WTC11 (cell line): ENCODE results near the gene TMEM245. TPM values are rescaled to one million over a fixed set of nuclear protein-coding genes. Genes with fewer than 3 reads are reported as not detected.
A peak's percentile ranks its signal among the peaks of the same experiment; 100 is the strongest.

Experiments used
- ATAC-seq: fragments of 200-7000 bp; cut with Tn5 transposase; 2 replicates; pipeline ENCODE4 v1.10.0; 2021; ENCODE audit warnings: mild to moderate bottlenecking, moderate library complexity
- CTCF ChIA-PET: fragments of 300-600 bp; sonication (Branson Sonifier 250); formaldehyde crosslinking; loops from one replicate; lab custom pipeline; 2021; ENCODE audit warnings: antibody characterized with exemption; lab: Charles Lee
- POLR2A ChIA-PET: fragments of 350-600 bp; sonication (Branson Sonifier 250); formaldehyde crosslinking; loops from one replicate; lab custom pipeline; 2021; ENCODE audit warnings: antibody characterized with exemption; lab: Charles Lee
- DNase-seq: peaks from one replicate; pipeline ENCODE4 v3.0.0; 2021; ENCODE audit warnings: low spot score
- H3K27ac Mint-ChIP-seq: 2 replicates; pipeline ENCODE4 v1.8.0; 2021; ENCODE audit warnings: mixed read lengths
- H3K27me3 Mint-ChIP-seq: 2 replicates; pipeline ENCODE4 v1.8.0; 2021; ENCODE audit warnings: low read depth, mild to moderate bottlenecking, moderate library complexity, mixed read lengths
- H3K36me3 Mint-ChIP-seq: 2 replicates; pipeline ENCODE4 v1.8.0; 2021; ENCODE audit warnings: mixed read lengths
- H3K4me1 Mint-ChIP-seq: 2 replicates; pipeline ENCODE4 v1.8.0; 2022; ENCODE audit warnings: mixed read lengths
- H3K4me3 Mint-ChIP-seq: 2 replicates; pipeline ENCODE4 v1.8.0; 2021; ENCODE audit warnings: mild to moderate bottlenecking, moderate library complexity, mixed read lengths
- H3K9me3 Mint-ChIP-seq: 2 replicates; pipeline ENCODE4 v1.8.0; 2021; ENCODE audit warnings: mixed read lengths
- ATF1 ChIP-seq: sonication (generic); formaldehyde crosslinking; IDR thresholded peaks from 2 replicates; pipeline ENCODE4 v1.8.1; 2023; ENCODE audit warnings: mild to moderate bottlenecking, moderate library complexity, missing genetic modification reagents
- CREB1 ChIP-seq: sonication (generic); formaldehyde crosslinking; IDR thresholded peaks from 2 replicates; pipeline ENCODE4 v1.8.0; 2023; ENCODE audit warnings: mild to moderate bottlenecking, missing genetic modification reagents
- CTCF ChIP-seq: fragments of 200-600 bp; IDR thresholded peaks from 2 replicates; pipeline ENCODE4 v1.8.0; 2022; ENCODE audit warnings: antibody characterized with exemption
- E2F1 ChIP-seq: sonication (generic); formaldehyde crosslinking; IDR thresholded peaks from 2 replicates; pipeline ENCODE4 v1.8.0; 2022; ENCODE audit warnings: mild to moderate bottlenecking, missing genetic modification reagents
- E2F5 ChIP-seq: sonication (generic); formaldehyde crosslinking; IDR thresholded peaks from 2 replicates; pipeline ENCODE4 v1.8.1; 2022; ENCODE audit warnings: mild to moderate bottlenecking, moderate library complexity, missing genetic modification reagents
- ESRRA ChIP-seq: sonication (generic); formaldehyde crosslinking; IDR thresholded peaks from 2 replicates; pipeline ENCODE4 v1.8.1; 2022; ENCODE audit warnings: mild to moderate bottlenecking, missing genetic modification reagents, borderline replicate concordance
- GABPB1 ChIP-seq: sonication (generic); formaldehyde crosslinking; IDR thresholded peaks from 2 replicates; pipeline ENCODE4 v1.8.1; 2023; ENCODE audit warnings: mild to moderate bottlenecking, missing genetic modification reagents
- GRHL2 ChIP-seq: fragments of 250-450 bp; sonication (Bioruptor Pico); IDR thresholded peaks from 2 replicates; pipeline ENCODE4 v1.8.0; 2022; ENCODE audit warnings: mild to moderate bottlenecking, moderate library complexity; ENCODE audit not compliant: insufficient replicate concordance, severe bottlenecking
- HMGXB4 ChIP-seq: sonication (generic); formaldehyde crosslinking; IDR thresholded peaks from 2 replicates; pipeline ENCODE4 v1.8.1; 2023; ENCODE audit warnings: mild to moderate bottlenecking, moderate library complexity, missing genetic modification reagents
- MAX ChIP-seq: sonication (generic); formaldehyde crosslinking; IDR thresholded peaks from 2 replicates; pipeline ENCODE4 v1.8.0; 2022; ENCODE audit warnings: mild to moderate bottlenecking, missing genetic modification reagents
- MXD4 ChIP-seq: fragments of 250-450 bp; sonication (Bioruptor Pico); IDR thresholded peaks from 2 replicates; pipeline ENCODE4 v1.8.0; 2021; ENCODE audit warnings: mild to moderate bottlenecking, moderate library complexity, borderline replicate concordance
- NFE2L1 ChIP-seq: sonication (generic); formaldehyde crosslinking; IDR thresholded peaks from 2 replicates; pipeline ENCODE4 v1.8.1; 2023; ENCODE audit warnings: missing genetic modification reagents
- NR2C2 ChIP-seq: sonication (generic); formaldehyde crosslinking; IDR thresholded peaks from 2 replicates; pipeline ENCODE4 v1.8.0; 2022; ENCODE audit warnings: mild to moderate bottlenecking, missing genetic modification reagents
- PRRX2 ChIP-seq: fragments of 250-450 bp; sonication (Bioruptor Pico); IDR thresholded peaks from 2 replicates; pipeline ENCODE4 v1.8.0; 2021; ENCODE audit warnings: mild to moderate bottlenecking
- RELA ChIP-seq: sonication (generic); formaldehyde crosslinking; IDR thresholded peaks from 2 replicates; pipeline ENCODE4 v1.8.1; 2022; ENCODE audit warnings: missing genetic modification reagents, mild to moderate bottlenecking, borderline replicate concordance
- SMAD4 ChIP-seq: sonication (generic); formaldehyde crosslinking; IDR thresholded peaks from 2 replicates; pipeline ENCODE4 v1.8.0; 2022; ENCODE audit warnings: mild to moderate bottlenecking, missing genetic modification reagents
- STAT6 ChIP-seq: sonication (generic); formaldehyde crosslinking; conservative IDR thresholded peaks from 2 replicates; pipeline ENCODE4 v1.8.1; 2023; ENCODE audit warnings: mild to moderate bottlenecking, low read depth, missing genetic modification reagents, moderate library complexity
- TEAD1 ChIP-seq: sonication (generic); formaldehyde crosslinking; IDR thresholded peaks from 2 replicates; pipeline ENCODE4 v1.8.0; 2022; ENCODE audit warnings: mild to moderate bottlenecking, missing genetic modification reagents
- TP53 ChIP-seq: sonication (generic); formaldehyde crosslinking; IDR thresholded peaks from 2 replicates; pipeline ENCODE4 v1.8.1; 2023; ENCODE audit warnings: mild to moderate bottlenecking, missing genetic modification reagents
- ZNF121 ChIP-seq: sonication (generic); formaldehyde crosslinking; IDR thresholded peaks from 2 replicates; pipeline ENCODE4 v1.8.0; 2023; ENCODE audit warnings: missing genetic modification reagents
- ZNF138 ChIP-seq: sonication (generic); formaldehyde crosslinking; conservative IDR thresholded peaks from 2 replicates; pipeline ENCODE4 v1.8.1; 2022; ENCODE audit warnings: mild to moderate bottlenecking, moderate library complexity, missing genetic modification reagents
- ZNF263 ChIP-seq: sonication (generic); formaldehyde crosslinking; IDR thresholded peaks from 2 replicates; pipeline ENCODE4 v1.8.1; 2022; ENCODE audit warnings: low read depth, mild to moderate bottlenecking, moderate library complexity, missing genetic modification reagents
- ZNF317 ChIP-seq: sonication (generic); formaldehyde crosslinking; IDR thresholded peaks from 2 replicates; pipeline ENCODE4 v1.8.1; 2023; ENCODE audit warnings: low read depth, mild to moderate bottlenecking, moderate library complexity, missing genetic modification reagents, borderline replicate concordance
- total RNA-seq: library from RNA; stranded (reverse); gene quantifications from 3 replicates; pipeline ENCODE4 v1.2.3, GENCODE V29; 2021
- TF ChIP-seq, protein P1 (sequence below): fragments of 250-450 bp; sonication (Bioruptor Pico); IDR thresholded peaks from 2 replicates; pipeline ENCODE4 v1.9.0; 2021; ENCODE audit warnings: mild to moderate bottlenecking

The TMEM245 gene
- total RNA-seq, 1 experiment from 2014 or later = 40.8 TPM

- Mint-ChIP-seq H3K27me3 (no peaks in the 10 kb centered on the region), H3K9me3 (no peaks in the 10 kb centered on the region), H3K4me1 (peaks cover 53% of the 10 kb centered on the region), H3K4me3 (peak overlapping the region; percentile 93), H3K27ac (peak overlapping the region; percentile 76), H3K36me3 (peaks cover 13% of the 10 kb centered on the region)
- ATAC-seq = peak; percentile 2
- ChIA-PET CTCF (interaction anchor here (0.6 to 1.7 kb wide), 7 partner anchors 11 to 784 kb away, joined by 3 to 7 read pairs (median 5); no protein-coding TSS in a partner anchor), POLR2A (interaction anchor here (0.6 to 2.2 kb wide), 3 partner anchors 10 to 277 kb away, joined by 4 to 9 read pairs (median 5); no protein-coding TSS in a partner anchor)
- TF ChIP-seq ESRRA (CRISPR knock-in tag) = peak; percentile 68; the same call in 1 of the 2 replicates
- TF ChIP-seq, protein P1, sequence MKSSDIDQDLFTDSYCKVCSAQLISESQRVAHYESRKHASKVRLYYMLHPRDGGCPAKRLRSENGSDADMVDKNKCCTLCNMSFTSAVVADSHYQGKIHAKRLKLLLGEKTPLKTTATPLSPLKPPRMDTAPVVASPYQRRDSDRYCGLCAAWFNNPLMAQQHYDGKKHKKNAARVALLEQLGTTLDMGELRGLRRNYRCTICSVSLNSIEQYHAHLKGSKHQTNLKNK (CRISPR knock-in tag) = no peak
- peak; percentile 31; the same call in 1 of the 2 replicates for TF ChIP-seq MAX (CRISPR knock-in tag)
- TF ChIP-seq NR2C2 (CRISPR knock-in tag) = peak; percentile 12; the same call in 1 of the 2 replicates
- TF ChIP-seq ZNF263 = no peak
- 0 out of 2 replicates have a peak, but pooled peaks have one; percentile 20 for TF ChIP-seq GABPB1 (CRISPR knock-in tag)
- TF ChIP-seq RELA (CRISPR knock-in tag) = peak; percentile 74; the same call in 1 of the 2 replicates
- peak; percentile 53 for DNase-seq
These were observed 824 bp downstream of the TMEM245 start for GRCh38 chr9:109118808-109119438.

DNA sequence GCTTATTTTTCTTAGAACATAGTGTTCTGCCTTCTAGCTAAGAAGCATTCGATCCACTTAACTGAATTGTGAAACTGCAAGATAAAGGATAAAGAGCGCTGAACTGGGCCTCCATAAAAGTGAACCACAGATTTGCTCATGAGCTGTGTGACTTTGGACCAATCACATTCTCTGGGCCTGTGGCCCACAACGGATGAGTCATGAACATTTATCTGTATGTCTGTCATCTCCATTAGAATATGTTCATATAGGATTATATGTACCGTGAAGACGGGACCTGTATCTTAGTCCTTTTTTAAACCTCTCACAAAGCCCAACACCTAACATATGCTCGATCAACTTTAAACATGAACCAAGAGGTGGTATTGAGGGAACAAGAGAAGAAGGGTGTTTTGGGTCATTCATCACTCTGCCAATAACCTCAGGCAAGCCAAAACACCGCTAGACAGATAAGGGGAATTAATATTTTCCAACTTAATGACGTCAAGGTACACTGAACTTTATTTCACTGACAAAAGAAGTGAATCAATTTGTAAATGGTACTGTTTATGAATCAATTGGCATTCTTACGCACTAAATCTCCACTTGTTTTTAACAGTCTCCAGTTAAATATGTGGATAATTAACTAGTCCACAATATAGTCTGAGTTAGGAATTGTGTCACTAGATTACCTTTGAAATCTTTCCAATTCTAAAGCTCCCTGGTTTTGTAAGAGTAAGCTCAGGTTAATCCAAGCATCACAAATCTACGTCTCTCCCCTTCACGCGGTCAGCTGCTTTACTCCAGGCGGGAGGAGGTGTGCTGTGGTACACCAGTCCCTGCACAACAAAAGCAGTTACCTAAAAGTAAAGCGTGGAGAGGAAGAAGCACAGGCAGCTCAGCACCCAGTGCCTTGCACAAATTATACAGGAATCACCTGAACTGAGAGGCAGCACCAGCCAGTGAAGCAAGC, 1.6 kb downstream of the TMEM245 start:
- Mint-ChIP-seq H3K27me3 (no peaks in the 10 kb centered on the region), H3K4me3 (peak overlapping the region; percentile 93), H3K4me1 (peaks cover 61% of the 10 kb centered on the region), H3K27ac (peak overlapping the region; percentile 84), H3K36me3 (peaks cover 13% of the 10 kb centered on the region), H3K9me3 (no peaks in the 10 kb centered on the region)
- DNase-seq (no peak), ATAC-seq (no peak)
- ChIA-PET POLR2A (interaction anchor here (2.2 kb wide), 1 partner anchor 9 kb away, joined by 9 read pairs; no protein-coding TSS in a partner anchor), CTCF (interaction anchor here (0.6 to 1.7 kb wide), 3 partner anchors 11 to 785 kb away, joined by 3 to 6 read pairs (median 5); no protein-coding TSS in a partner anchor)
- TF ChIP-seq PRRX2 (CRISPR knock-in tag) (no peak), ZNF121 (CRISPR knock-in tag) (no peak), TEAD1 (CRISPR knock-in tag) (no peak), ATF1 (CRISPR knock-in tag) (no peak), ZNF317 (no peak), STAT6 (no peak), TP53 (CRISPR knock-in tag) (no peak), MXD4 (CRISPR knock-in tag) (no peak), E2F1 (CRISPR knock-in tag) (no peak), SMAD4 (CRISPR knock-in tag) (no peak), NFE2L1 (CRISPR knock-in tag) (no peak), GRHL2 (CRISPR knock-in tag) (no peak), ZNF138 (CRISPR knock-in tag) (no peak), CTCF (no peak), CREB1 (CRISPR knock-in tag) (no peak), HMGXB4 (CRISPR knock-in tag) (no peak), E2F5 (CRISPR knock-in tag) (no peak), RELA (CRISPR knock-in tag) (no peak)
